ENCODE measurements around the gene VIPR2. TPM values are rescaled to one million over a fixed set of nuclear protein-coding genes. Genes with fewer than 3 reads are reported as not detected.

The VIPR2 gene
- polyA plus RNA-seq, 3 donors, result not detected

DNA sequence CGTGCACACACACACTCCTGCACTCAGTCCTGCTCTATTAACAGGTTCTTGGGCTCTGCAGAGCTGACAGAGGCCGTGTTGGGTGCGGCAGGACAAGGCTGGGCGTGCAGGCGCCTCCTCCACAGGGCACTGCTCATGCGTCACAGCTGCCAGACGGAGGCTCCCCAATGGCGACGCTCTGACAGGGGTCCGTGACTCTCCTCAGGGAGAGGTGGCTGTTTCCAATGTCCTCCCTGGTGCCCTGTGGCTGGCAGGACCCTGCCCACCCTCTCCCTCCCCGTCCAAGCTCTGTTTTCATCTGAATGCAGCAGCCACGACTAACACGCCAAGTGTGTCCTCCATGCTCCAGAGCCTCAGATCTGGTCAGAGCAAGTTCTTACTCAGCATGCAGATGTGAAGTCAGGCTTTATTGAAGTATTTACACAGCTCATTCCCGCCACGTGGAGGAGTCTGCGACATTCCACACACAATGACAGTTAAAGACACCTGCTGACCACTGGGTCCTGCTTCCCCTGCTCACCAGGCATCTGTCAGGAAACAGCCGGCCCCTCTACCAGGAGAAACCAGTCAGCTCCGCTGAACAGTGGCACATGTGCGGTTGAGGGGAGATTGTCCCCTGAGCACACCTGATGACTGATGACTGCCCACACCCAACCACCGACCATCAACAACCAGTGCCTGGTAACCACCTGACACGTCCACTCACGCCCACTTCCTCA is 116.7 kb downstream of the VIPR2 start:
- Histone ChIP-seq H3K27me3 (ENCODE audit: control insufficient read depth in 2 of 2, insufficient read depth in 2 of 2, low read length in 2 of 2) (peaks cover 3 to 26% of the 10 kb centered on the region in 2 donors), H3K36me3 (replicated peaks in 1 of 2; ENCODE audit: control insufficient read depth in 1 of 2, insufficient read depth in 2 of 2, low read length in 2 of 2) (no peaks in the 10 kb centered on the region), H3K4me1 (ENCODE audit: control insufficient read depth in 1 of 2, insufficient read depth in 2 of 2, low read length in 2 of 2) (peaks cover 4 to 7% of the 10 kb centered on the region in 2 donors), H3K9me3 (replicated peaks in 1 of 2; ENCODE audit: control insufficient read depth in 1 of 2, insufficient read depth in 1 of 2, low read length in 2 of 2) (no peaks in the 10 kb centered on the region), H4K20me1 (ENCODE audit: insufficient read depth, low read length) (no peaks in the 10 kb centered on the region), H3K9ac (ENCODE audit: insufficient read depth, low read length, poor library complexity, severe bottlenecking) (no peak overlapping the region), H3K4me3 (replicated peaks in 1 of 3; ENCODE audit: low read depth in 2 of 3, low read length in 3 of 3) (no peak overlapping the region), H3K27ac (ENCODE audit: low read depth in 1 of 2, low read length in 2 of 2) (no peak overlapping the region), H2AFZ (ENCODE audit: insufficient read depth, low read depth, low read length, poor library complexity, severe bottlenecking) (no peak overlapping the region), H3K79me2 (ENCODE audit: insufficient read depth, low read length) (no peaks in the 10 kb centered on the region), H3K4me2 (replicated peaks; ENCODE audit: extremely low read depth, low read length, poor library complexity, severe bottlenecking) (no peak overlapping the region)
- Mint-ChIP-seq H3K27me3 (ENCODE audit: low read depth in 3 of 3) (peaks cover 18 to 41% (median 39%) of the 10 kb centered on the region in 3 donors), H3K4me1 (peaks cover 8% of the 10 kb centered on the region), H3K4me3 (no peak overlapping the region), H3K36me3 (no peaks in the 10 kb centered on the region), H3K27ac (no peak overlapping the region), H3K9me3 (peaks cover 0 to 5% (median 0%) of the 10 kb centered on the region in 7 donors)
- TF ChIP-seq, protein P1, sequence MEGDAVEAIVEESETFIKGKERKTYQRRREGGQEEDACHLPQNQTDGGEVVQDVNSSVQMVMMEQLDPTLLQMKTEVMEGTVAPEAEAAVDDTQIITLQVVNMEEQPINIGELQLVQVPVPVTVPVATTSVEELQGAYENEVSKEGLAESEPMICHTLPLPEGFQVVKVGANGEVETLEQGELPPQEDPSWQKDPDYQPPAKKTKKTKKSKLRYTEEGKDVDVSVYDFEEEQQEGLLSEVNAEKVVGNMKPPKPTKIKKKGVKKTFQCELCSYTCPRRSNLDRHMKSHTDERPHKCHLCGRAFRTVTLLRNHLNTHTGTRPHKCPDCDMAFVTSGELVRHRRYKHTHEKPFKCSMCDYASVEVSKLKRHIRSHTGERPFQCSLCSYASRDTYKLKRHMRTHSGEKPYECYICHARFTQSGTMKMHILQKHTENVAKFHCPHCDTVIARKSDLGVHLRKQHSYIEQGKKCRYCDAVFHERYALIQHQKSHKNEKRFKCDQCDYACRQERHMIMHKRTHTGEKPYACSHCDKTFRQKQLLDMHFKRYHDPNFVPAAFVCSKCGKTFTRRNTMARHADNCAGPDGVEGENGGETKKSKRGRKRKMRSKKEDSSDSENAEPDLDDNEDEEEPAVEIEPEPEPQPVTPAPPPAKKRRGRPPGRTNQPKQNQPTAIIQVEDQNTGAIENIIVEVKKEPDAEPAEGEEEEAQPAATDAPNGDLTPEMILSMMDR (IDR thresholded peaks at IDR 0.05), result no peak
- WGBS (ENCODE audit: insufficient coverage), result 88% methylated on average over 17 of the region's 22 CpGs
- intact Hi-C loops (cut with micrococcal nuclease), result no loop called here
- DNase-seq, result no peak

DNA sequence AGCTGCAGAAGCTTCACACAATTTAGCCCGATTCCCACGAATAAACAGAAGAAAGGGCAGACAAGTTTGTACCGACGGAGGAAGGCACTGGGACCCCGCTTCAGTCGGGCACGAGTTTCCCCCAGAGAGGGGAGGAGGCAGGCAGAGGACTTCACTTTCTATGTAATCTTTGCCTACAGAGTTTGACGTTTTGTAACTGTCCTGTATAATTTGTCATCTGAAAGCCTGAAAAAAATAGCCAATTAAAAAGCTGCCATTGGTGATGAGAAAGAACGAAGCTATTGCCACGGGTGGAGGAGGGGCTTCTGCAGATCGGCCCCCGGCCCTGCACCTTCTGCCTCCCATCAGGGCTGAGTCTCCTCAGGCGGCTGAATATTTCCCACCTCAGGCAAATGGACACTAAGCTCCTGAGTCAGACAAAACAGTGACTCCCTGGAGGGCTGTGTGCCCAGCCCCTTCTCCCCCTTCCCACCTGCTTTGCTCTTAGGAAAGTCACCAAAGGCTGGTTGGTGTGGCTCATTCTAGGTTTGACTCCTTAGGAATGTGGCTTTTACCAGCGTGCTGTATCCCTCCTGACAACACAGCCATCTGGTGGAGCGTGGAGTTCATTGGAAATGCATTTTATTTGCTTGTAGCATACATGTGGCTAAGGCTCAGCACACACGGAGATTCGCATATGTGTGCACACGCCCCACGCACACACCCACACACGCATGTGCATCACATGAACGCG is 117.4 kb downstream of the VIPR2 start:
- peaks cover 8% of the 10 kb centered on the region for H3K4me1 Mint-ChIP-seq
- DNase-seq, result no peak
- Histone ChIP-seq H3K4me2 (replicated peaks; ENCODE audit: extremely low read depth, low read length, poor library complexity, severe bottlenecking) (no peak overlapping the region), H4K20me1 (ENCODE audit: insufficient read depth, low read length) (no peaks in the 10 kb centered on the region), H3K4me1 (ENCODE audit: control insufficient read depth in 1 of 2, insufficient read depth in 2 of 2, low read length in 2 of 2) (peaks cover 4 to 7% of the 10 kb centered on the region in 2 donors), H3K79me2 (ENCODE audit: insufficient read depth, low read length) (no peaks in the 10 kb centered on the region), H3K27ac (ENCODE audit: low read depth in 1 of 2, low read length in 2 of 2) (no peak overlapping the region), H3K36me3 (replicated peaks in 1 of 2; ENCODE audit: control insufficient read depth in 1 of 2, insufficient read depth in 2 of 2, low read length in 2 of 2) (no peaks in the 10 kb centered on the region), H3K9me3 (replicated peaks in 1 of 2; ENCODE audit: control insufficient read depth in 1 of 2, insufficient read depth in 1 of 2, low read length in 2 of 2) (no peaks in the 10 kb centered on the region), H2AFZ (ENCODE audit: insufficient read depth, low read depth, low read length, poor library complexity, severe bottlenecking) (no peak overlapping the region), H3K4me3 (replicated peaks in 1 of 3; ENCODE audit: low read depth in 2 of 3, low read length in 3 of 3) (no peak overlapping the region), H3K9ac (ENCODE audit: insufficient read depth, low read length, poor library complexity, severe bottlenecking) (no peak overlapping the region), H3K27me3 (ENCODE audit: control insufficient read depth in 2 of 2, insufficient read depth in 2 of 2, low read length in 2 of 2) (peaks cover 3 to 26% of the 10 kb centered on the region in 2 donors)
- H3K27ac Mint-ChIP-seq, result no peak overlapping the region
- intact Hi-C loops (cut with micrococcal nuclease), result no loop called here
- no peaks in the 10 kb centered on the region for H3K36me3 Mint-ChIP-seq
- TF ChIP-seq, protein P1 (IDR thresholded peaks at IDR 0.05), result no peak
- H3K4me3 Mint-ChIP-seq, result no peak overlapping the region
- H3K9me3 Mint-ChIP-seq, result peaks cover 0 to 8% (median 0%) of the 10 kb centered on the region in 7 donors
- peaks cover 18 to 40% (median 39%) of the 10 kb centered on the region in 3 donors for H3K27me3 Mint-ChIP-seq (ENCODE audit: low read depth in 3 of 3)
- 86% methylated on average over 15 of the region's 22 CpGs for WGBS (ENCODE audit: insufficient coverage)

All from CD14-positive monocyte (primary cell).